ENCODE data around the gene IL34. TPM values are rescaled to one million over a fixed set of nuclear protein-coding genes. Genes with fewer than 3 reads are reported as not detected.

Gene IL34
- polyA plus RNA-seq, 4 donors, result 0.62 to 1.2 (median 1.1) TPM

GRCh38 chr16:70675851-70676513, 29.6 kb downstream of the IL34 start:
- no peak for DNase-seq (ENCODE audit: low read depth in 4 of 4, low spot score in 2 of 4)

GRCh38 chr16:70676675-70677498, 30.5 kb downstream of the IL34 start:
- DNase-seq (ENCODE audit: low read depth in 4 of 4, low spot score in 2 of 4), result no peak

GRCh38 chr16:70677499-70678120, 31.3 kb downstream of the IL34 start:
- DNase-seq (ENCODE audit: low read depth in 4 of 4, low spot score in 2 of 4), result no peak

GRCh38 chr16:70678121-70678897, 31.9 kb downstream of the IL34 start:
- DNase-seq (ENCODE audit: low read depth in 4 of 4, low spot score in 2 of 4), result no peak

GRCh38 chr16:70678898-70679670, 32.7 kb downstream of the IL34 start:
- no peak for DNase-seq (ENCODE audit: low read depth in 4 of 4, low spot score in 2 of 4)

- DNase-seq (ENCODE audit: low read depth in 4 of 4, low spot score in 2 of 4), result no peak
These were observed 33.5 kb downstream of the IL34 start for GRCh38 chr16:70679671-70680494.

GRCh38 chr16:70680495-70681381, 34.4 kb downstream of the IL34 start:
- DNase-seq (ENCODE audit: low read depth in 4 of 4, low spot score in 2 of 4), result no peak

GRCh38 chr16:70681382-70682238, 35.3 kb downstream of the IL34 start:
- DNase-seq (ENCODE audit: low read depth in 4 of 4, low spot score in 2 of 4), result no peak

- DNase-seq (ENCODE audit: low read depth in 4 of 4, low spot score in 2 of 4), result no peak
These were observed 36.1 kb downstream of the IL34 start for GRCh38 chr16:70682239-70683145.

- no peak for DNase-seq (ENCODE audit: low read depth in 4 of 4, low spot score in 2 of 4)
These were observed 37.0 kb downstream of the IL34 start for GRCh38 chr16:70683146-70683944.

GRCh38 chr16:70684146-70685060, 38.0 kb downstream of the IL34 start:
- no peak for DNase-seq (ENCODE audit: low read depth in 4 of 4, low spot score in 2 of 4)

GRCh38 chr16:70685061-70685937, 38.9 kb downstream of the IL34 start:
- DNase-seq (ENCODE audit: low read depth in 4 of 4, low spot score in 2 of 4), result no peak

- DNase-seq (ENCODE audit: low read depth in 4 of 4, low spot score in 2 of 4), result peak in 3 of 4 donors; percentile 72 to 81 (median 76)
These were observed 39.6 kb downstream of the IL34 start, which contains the start of gene MTSS2 for GRCh38 chr16:70685938-70686375. Gene MTSS2, minus strand, starts transcription at chr16:70686053. Its CDS starts 262 bp downstream, at chr16:70685791.

All from left renal cortex interstitium (tissue), 4 donors.